K562 (cell line): ENCODE results near the gene POLR3K. TPM values are rescaled to one million over a fixed set of nuclear protein-coding genes. Genes with fewer than 3 reads are reported as not detected.

ENCODE experiments used
- ATF1 ChIP-seq, 2 experiments: fragments of 450-650 bp in 1 of 2; IDR thresholded peaks; 2 replicates each; pipeline ENCODE4 v1.6.1; 2016; ENCODE audit warnings: missing compliant biosample characterization in 1 of 2, missing genetic modification characterization in 1 of 2
- POLR2G ChIP-seq: fragments of 200-400 bp; formaldehyde crosslinking; IDR thresholded peaks from 2 replicates; pipeline ENCODE4 v1.6.1; 2017; ENCODE audit warnings: low read depth, mild to moderate bottlenecking, antibody characterized with exemption, low read length, moderate library complexity
- PTBP1 ChIP-seq: fragments of 200-400 bp; formaldehyde crosslinking; IDR thresholded peaks from 2 replicates; pipeline ENCODE4 v1.6.1; 2017; ENCODE audit warnings: low read depth, low read length
- RUNX1 ChIP-seq: sonication (generic); IDR thresholded peaks from 2 replicates; pipeline ENCODE4 v1.6.1; 2016; ENCODE audit warnings: antibody characterized with exemption, low read depth
- TRIM24 ChIP-seq, 2 experiments: fragments of 450-650 bp; IDR thresholded peaks; 2 replicates each; pipeline ENCODE4 v1.6.1; 2016
- ZBTB7A ChIP-seq: IDR thresholded peaks from 2 replicates; pipeline ENCODE4 v1.6.1; 2011; ENCODE audit warnings: low read depth, mild to moderate bottlenecking, low read length, moderate library complexity, borderline replicate concordance; ENCODE audit not compliant: control insufficient read depth
- ZC3H11A ChIP-seq: IDR thresholded peaks from 2 replicates; pipeline ENCODE4 v1.6.1; 2012; ENCODE audit warnings: low read depth, low read length, improper control_type of control experiment
- ZNF174 ChIP-seq: fragments of 250-450 bp; sonication (Bioruptor Pico); IDR thresholded peaks from 2 replicates; pipeline ENCODE4 v1.4.0; 2020; ENCODE audit warnings: mild to moderate bottlenecking
- ZNF197 ChIP-seq: fragments of 200-800 bp; sonication (Bioruptor generic); IDR thresholded peaks from 2 replicates; pipeline ENCODE4 v1.6.1; 2016; ENCODE audit warnings: low read depth, missing genetic modification characterization, missing compliant biosample characterization
- ZNF79 ChIP-seq: fragments of 250-450 bp; sonication (Bioruptor Pico); IDR thresholded peaks from 2 replicates; pipeline ENCODE4 v1.4.0; 2020; ENCODE audit warnings: low read depth, mild to moderate bottlenecking, moderate library complexity
- polyA plus RNA-seq, 8 experiments: library from polyadenylated mRNA; depleted of rRNA in 4 of 8; stranded (reverse) in 5 of 8; unstranded in 3 of 8; fragments of >200 nt; fragmentation: Nextera tagmentation in 2 of 8; fragmentation: Illumina TruSeq in 1 of 8; extraction: Ambion mirVana in 2 of 8; extraction: Trizol in 1 of 8; gene quantifications; 2 replicates each; pipeline versions ENCODE4 v1.2.1 to v1.2.3, GENCODE V29; 2011 to 2014; ENCODE audit warnings: inconsistent platforms in 1 of 8, missing spikeins in 1 of 8
- total RNA-seq, 7 experiments: library from RNA; depleted of rRNA in 6 of 7; stranded (reverse); fragments of >200 nt in 6 of 7; fragmentation: Illumina TruSeq in 2 of 7; extraction: Trizol in 2 of 7; gene quantifications; 2 replicates each; pipeline versions ENCODE4 v1.2.1 to v1.2.3, GENCODE V29; 2011 to 2021; ENCODE audit warnings: low replicate concordance in 1 of 7
- TF ChIP-seq, protein P1 (sequence below): fragments of 150-350 bp; conservative IDR thresholded peaks from 2 replicates; pipeline ENCODE4 v1.6.1; 2014; ENCODE audit warnings: low read length
- TF ChIP-seq, protein P2 (sequence below), 3 experiments: IDR thresholded peaks in 2 of 3; conservative IDR thresholded peaks in 1 of 3; 2 replicates each; pipeline ENCODE4 v1.5.1; 2011 to 2012; ENCODE audit warnings: low read length in 3 of 3, mild to moderate bottlenecking in 3 of 3, control low read depth in 2 of 3, improper control_type of control experiment in 1 of 3, inconsistent platforms in 1 of 3, low read depth in 1 of 3, mixed read lengths in 1 of 3, moderate library complexity in 1 of 3; ENCODE audit not compliant: insufficient read depth in 2 of 3
- TF ChIP-seq, protein P3 (sequence below), 2 experiments: IDR thresholded peaks in 1 of 2; conservative IDR thresholded peaks in 1 of 2; 2 replicates each; pipeline ENCODE4 v1.6.1; 2016; ENCODE audit warnings: low read depth in 2 of 2, mild to moderate bottlenecking in 1 of 2, missing compliant biosample characterization in 1 of 2, missing genetic modification characterization in 1 of 2, moderate library complexity in 1 of 2
- TF ChIP-seq, protein P4 (sequence below): fragments of 250-450 bp; sonication (Bioruptor Pico); IDR thresholded peaks from 2 replicates; pipeline ENCODE4 v1.8.0; 2022; ENCODE audit warnings: inconsistent platforms, mild to moderate bottlenecking, moderate library complexity, borderline replicate concordance
- TF ChIP-seq, protein P5 (sequence below): sonication (generic); formaldehyde crosslinking; IDR thresholded peaks from 2 replicates; pipeline ENCODE4 v1.8.0; 2022; ENCODE audit warnings: missing genetic modification reagents, mild to moderate bottlenecking, moderate library complexity, borderline replicate concordance

The POLR3K gene
- total and polyA plus RNA-seq, 9 of the 15 experiments (the other 6 are each of a cell fraction or from before 2014, with no cell fraction given), result 42.1 to 315 (median 86.7) TPM

DNA sequence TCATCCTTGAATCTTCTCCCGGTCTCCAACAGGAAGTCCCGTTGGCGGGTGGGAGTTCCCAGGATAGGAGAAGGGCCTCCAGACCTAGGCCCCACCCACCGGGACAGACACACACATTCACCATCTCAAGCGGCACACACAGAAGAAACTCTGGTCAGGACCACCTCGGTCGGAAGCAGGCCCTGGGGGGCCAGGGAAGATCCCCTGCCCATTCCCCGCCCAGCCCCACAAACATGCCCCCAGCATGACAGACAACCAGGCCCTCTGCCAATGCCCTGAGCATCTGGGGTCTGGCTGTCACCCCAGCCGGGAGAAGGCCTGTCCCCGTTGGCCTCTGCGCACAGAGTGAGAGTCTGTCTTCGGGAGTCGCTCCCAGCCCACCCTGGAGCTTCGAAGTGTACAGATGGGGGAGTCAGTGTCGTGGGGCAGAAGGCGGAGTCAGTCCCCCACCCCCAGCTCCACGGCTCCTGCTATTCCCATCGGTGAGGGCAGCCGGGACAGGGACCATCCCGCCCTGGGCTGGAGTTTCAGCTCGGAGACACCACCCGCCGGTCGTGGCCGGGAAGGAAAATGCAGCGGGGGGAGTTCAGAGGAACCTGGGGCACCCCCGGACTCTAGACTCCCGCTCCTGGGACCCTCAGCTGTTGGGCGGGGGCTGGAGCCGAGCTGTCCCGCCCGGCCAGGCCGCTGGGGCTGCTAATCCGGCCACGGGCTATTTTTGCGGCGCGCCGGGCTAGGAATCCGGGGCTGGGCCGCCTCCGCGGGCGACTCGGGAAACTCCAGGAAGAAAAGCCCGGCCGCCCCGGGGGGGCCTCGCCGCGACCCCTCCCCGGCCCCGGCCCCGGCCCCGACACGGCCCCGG, 18.4 kb upstream of the POLR3K start (continued):
- TF ChIP-seq, protein P1, sequence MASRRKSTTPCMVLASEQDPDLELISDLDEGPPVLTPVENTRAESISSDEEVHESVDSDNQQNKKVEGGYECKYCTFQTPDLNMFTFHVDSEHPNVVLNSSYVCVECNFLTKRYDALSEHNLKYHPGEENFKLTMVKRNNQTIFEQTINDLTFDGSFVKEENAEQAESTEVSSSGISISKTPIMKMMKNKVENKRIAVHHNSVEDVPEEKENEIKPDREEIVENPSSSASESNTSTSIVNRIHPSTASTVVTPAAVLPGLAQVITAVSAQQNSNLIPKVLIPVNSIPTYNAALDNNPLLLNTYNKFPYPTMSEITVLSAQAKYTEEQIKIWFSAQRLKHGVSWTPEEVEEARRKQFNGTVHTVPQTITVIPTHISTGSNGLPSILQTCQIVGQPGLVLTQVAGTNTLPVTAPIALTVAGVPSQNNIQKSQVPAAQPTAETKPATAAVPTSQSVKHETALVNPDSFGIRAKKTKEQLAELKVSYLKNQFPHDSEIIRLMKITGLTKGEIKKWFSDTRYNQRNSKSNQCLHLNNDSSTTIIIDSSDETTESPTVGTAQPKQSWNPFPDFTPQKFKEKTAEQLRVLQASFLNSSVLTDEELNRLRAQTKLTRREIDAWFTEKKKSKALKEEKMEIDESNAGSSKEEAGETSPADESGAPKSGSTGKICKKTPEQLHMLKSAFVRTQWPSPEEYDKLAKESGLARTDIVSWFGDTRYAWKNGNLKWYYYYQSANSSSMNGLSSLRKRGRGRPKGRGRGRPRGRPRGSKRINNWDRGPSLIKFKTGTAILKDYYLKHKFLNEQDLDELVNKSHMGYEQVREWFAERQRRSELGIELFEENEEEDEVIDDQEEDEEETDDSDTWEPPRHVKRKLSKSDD, result no peak
- TF ChIP-seq ZNF197 (CRISPR knock-in tag), result no peak
- no peak for TF ChIP-seq ZNF174
- TF ChIP-seq PTBP1, result no peak
- TF ChIP-seq POLR2G, result peak; percentile 14; the same call in 1 of the 2 replicates
- TF ChIP-seq, protein P2, sequence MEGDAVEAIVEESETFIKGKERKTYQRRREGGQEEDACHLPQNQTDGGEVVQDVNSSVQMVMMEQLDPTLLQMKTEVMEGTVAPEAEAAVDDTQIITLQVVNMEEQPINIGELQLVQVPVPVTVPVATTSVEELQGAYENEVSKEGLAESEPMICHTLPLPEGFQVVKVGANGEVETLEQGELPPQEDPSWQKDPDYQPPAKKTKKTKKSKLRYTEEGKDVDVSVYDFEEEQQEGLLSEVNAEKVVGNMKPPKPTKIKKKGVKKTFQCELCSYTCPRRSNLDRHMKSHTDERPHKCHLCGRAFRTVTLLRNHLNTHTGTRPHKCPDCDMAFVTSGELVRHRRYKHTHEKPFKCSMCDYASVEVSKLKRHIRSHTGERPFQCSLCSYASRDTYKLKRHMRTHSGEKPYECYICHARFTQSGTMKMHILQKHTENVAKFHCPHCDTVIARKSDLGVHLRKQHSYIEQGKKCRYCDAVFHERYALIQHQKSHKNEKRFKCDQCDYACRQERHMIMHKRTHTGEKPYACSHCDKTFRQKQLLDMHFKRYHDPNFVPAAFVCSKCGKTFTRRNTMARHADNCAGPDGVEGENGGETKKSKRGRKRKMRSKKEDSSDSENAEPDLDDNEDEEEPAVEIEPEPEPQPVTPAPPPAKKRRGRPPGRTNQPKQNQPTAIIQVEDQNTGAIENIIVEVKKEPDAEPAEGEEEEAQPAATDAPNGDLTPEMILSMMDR (IDR thresholded peaks at IDR 0.05 in 2 of 3, conservative IDR thresholded peaks at IDR 0.05 in 1 of 3; ENCODE audit: insufficient read depth in 2 of 3, low read depth in 1 of 3, low read length in 3 of 3), result 0 out of 6 replicates have a peak, but pooled peaks of 1 of the 3 experiments have one; percentile 3
- TF ChIP-seq, protein P3, sequence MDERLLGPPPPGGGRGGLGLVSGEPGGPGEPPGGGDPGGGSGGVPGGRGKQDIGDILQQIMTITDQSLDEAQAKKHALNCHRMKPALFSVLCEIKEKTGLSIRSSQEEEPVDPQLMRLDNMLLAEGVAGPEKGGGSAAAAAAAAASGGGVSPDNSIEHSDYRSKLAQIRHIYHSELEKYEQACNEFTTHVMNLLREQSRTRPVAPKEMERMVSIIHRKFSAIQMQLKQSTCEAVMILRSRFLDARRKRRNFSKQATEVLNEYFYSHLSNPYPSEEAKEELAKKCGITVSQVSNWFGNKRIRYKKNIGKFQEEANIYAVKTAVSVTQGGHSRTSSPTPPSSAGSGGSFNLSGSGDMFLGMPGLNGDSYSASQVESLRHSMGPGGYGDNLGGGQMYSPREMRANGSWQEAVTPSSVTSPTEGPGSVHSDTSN (CRISPR knock-in tag; IDR thresholded peaks at IDR 0.05; ENCODE audit: low read depth), result no peak
- TF ChIP-seq, protein P3 (tag; conservative IDR thresholded peaks at IDR 0.05; ENCODE audit: low read depth), result no peak
- no peak for TF ChIP-seq TRIM24 (IDR thresholded peaks at IDR 0.05)
- no peak for TF ChIP-seq ZC3H11A
- TF ChIP-seq ATF1 (CRISPR knock-in tag; IDR thresholded peaks at IDR 0.05), result no peak
- TF ChIP-seq ATF1 (tag; IDR thresholded peaks at IDR 0.05), result no peak
- no peak for TF ChIP-seq ZNF79 (CRISPR knock-in tag)
- peak; percentile 77; the same call in 1 of the 2 replicates for TF ChIP-seq ZBTB7A
- TF ChIP-seq, protein P4, sequence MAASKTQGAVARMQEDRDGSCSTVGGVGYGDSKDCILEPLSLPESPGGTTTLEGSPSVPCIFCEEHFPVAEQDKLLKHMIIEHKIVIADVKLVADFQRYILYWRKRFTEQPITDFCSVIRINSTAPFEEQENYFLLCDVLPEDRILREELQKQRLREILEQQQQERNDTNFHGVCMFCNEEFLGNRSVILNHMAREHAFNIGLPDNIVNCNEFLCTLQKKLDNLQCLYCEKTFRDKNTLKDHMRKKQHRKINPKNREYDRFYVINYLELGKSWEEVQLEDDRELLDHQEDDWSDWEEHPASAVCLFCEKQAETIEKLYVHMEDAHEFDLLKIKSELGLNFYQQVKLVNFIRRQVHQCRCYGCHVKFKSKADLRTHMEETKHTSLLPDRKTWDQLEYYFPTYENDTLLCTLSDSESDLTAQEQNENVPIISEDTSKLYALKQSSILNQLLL (CRISPR knock-in tag), result no peak
- TF ChIP-seq, protein P5, sequence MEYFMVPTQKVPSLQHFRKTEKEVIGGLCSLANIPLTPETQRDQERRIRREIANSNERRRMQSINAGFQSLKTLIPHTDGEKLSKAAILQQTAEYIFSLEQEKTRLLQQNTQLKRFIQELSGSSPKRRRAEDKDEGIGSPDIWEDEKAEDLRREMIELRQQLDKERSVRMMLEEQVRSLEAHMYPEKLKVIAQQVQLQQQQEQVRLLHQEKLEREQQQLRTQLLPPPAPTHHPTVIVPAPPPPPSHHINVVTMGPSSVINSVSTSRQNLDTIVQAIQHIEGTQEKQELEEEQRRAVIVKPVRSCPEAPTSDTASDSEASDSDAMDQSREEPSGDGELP (CRISPR knock-in tag), result peak; percentile 64; the same call in 1 of the 2 replicates
- no peak for TF ChIP-seq RUNX1
